HEK293 (cell line): ENCODE measurements around the gene GALT.

ENCODE experiments used
- GLI2 ChIP-seq: fragments of 450-650 bp; formaldehyde crosslinking; IDR thresholded peaks from 2 replicates; pipeline ENCODE4; 2017; ENCODE audit warnings: missing biosample characterization, missing genetic modification characterization, low read depth, borderline replicate concordance
- HOXD13 ChIP-seq: sonication (generic); formaldehyde crosslinking; IDR thresholded peaks from 2 replicates; pipeline ENCODE4 v1.8.0; 2022; ENCODE audit warnings: missing genetic modification reagents, borderline replicate concordance
- SETDB1 ChIP-seq: IDR thresholded peaks from one replicate; pipeline ENCODE4 v1.6.1; 2017; ENCODE audit warnings: mild to moderate bottlenecking, low read length, moderate library complexity, mixed read lengths; ENCODE audit not compliant: insufficient read length
- TSHZ1 ChIP-seq: fragments of 450-650 bp; formaldehyde crosslinking; IDR thresholded peaks from 2 replicates; pipeline ENCODE4 v1.5.1; 2016; ENCODE audit warnings: missing biosample characterization, missing genetic modification characterization, borderline replicate concordance
- ZBTB20 ChIP-seq: fragments of 450-650 bp; formaldehyde crosslinking; IDR thresholded peaks from 2 replicates; pipeline ENCODE4 v1.5.1; 2016; ENCODE audit warnings: missing biosample characterization, missing genetic modification characterization
- ZBTB6 ChIP-seq: fragments of 450-650 bp; formaldehyde crosslinking; IDR thresholded peaks from 2 replicates; pipeline ENCODE4 v1.5.1; 2017; ENCODE audit warnings: missing biosample characterization, missing genetic modification characterization
- ZFP3 ChIP-seq: fragments of 450-650 bp; formaldehyde crosslinking; IDR thresholded peaks from 2 replicates; pipeline ENCODE4 v1.5.1; 2016; ENCODE audit warnings: low read depth, missing biosample characterization, missing genetic modification characterization
- ZIC2 ChIP-seq: fragments of 450-650 bp; formaldehyde crosslinking; IDR thresholded peaks from 2 replicates; pipeline ENCODE4 v1.5.1; 2016; ENCODE audit warnings: missing biosample characterization, missing genetic modification characterization
- ZNF146 ChIP-seq: fragments of 450-650 bp; formaldehyde crosslinking; IDR thresholded peaks from 2 replicates; pipeline ENCODE4 v1.5.1; 2016; ENCODE audit warnings: missing biosample characterization, missing genetic modification characterization
- ZNF155 ChIP-seq: fragments of 450-650 bp; formaldehyde crosslinking; IDR thresholded peaks from 2 replicates; pipeline ENCODE4 v1.5.1; 2016; ENCODE audit warnings: missing biosample characterization, missing genetic modification characterization
- ZNF223 ChIP-seq: fragments of 450-650 bp; formaldehyde crosslinking; IDR thresholded peaks from 2 replicates; pipeline ENCODE4 v1.5.1; 2016; ENCODE audit warnings: missing biosample characterization, missing genetic modification characterization
- ZNF280D ChIP-seq: fragments of 450-650 bp; formaldehyde crosslinking; IDR thresholded peaks from 2 replicates; pipeline ENCODE4 v1.5.1; 2016; ENCODE audit warnings: missing biosample characterization, missing genetic modification characterization
- ZNF350 ChIP-seq: fragments of 450-650 bp; formaldehyde crosslinking; IDR thresholded peaks from 2 replicates; pipeline ENCODE4 v1.5.0; 2017; ENCODE audit warnings: missing biosample characterization, mild to moderate bottlenecking, missing genetic modification characterization
- ZNF354C ChIP-seq: fragments of 450-650 bp; formaldehyde crosslinking; IDR thresholded peaks from 2 replicates; pipeline ENCODE4 v1.5.1; 2016; ENCODE audit warnings: missing biosample characterization, missing genetic modification characterization, low read depth, borderline replicate concordance
- ZNF37A ChIP-seq: fragments of 450-650 bp; IDR thresholded peaks from 2 replicates; pipeline ENCODE4 v1.5.1; 2018; ENCODE audit warnings: missing biosample characterization, missing genetic modification characterization
- ZNF394 ChIP-seq: fragments of 450-650 bp; formaldehyde crosslinking; IDR thresholded peaks from 2 replicates; pipeline ENCODE4 v1.5.1; 2016; ENCODE audit warnings: missing biosample characterization, missing genetic modification characterization, mild to moderate bottlenecking, moderate library complexity, borderline replicate concordance
- ZNF560 ChIP-seq: fragments of 450-650 bp; formaldehyde crosslinking; IDR thresholded peaks from 2 replicates; pipeline ENCODE4 v1.5.1; 2017; ENCODE audit warnings: missing biosample characterization, missing genetic modification characterization, borderline replicate concordance
- ZNF571 ChIP-seq: fragments of 450-650 bp; formaldehyde crosslinking; IDR thresholded peaks from 2 replicates; pipeline ENCODE4 v1.5.0; 2017; ENCODE audit warnings: missing biosample characterization, missing genetic modification characterization
- ZNF623 ChIP-seq: fragments of 450-650 bp; formaldehyde crosslinking; IDR thresholded peaks from 2 replicates; pipeline ENCODE4 v1.5.1; 2016; ENCODE audit warnings: missing biosample characterization, missing genetic modification characterization
- ZNF654 ChIP-seq: fragments of 450-650 bp; formaldehyde crosslinking; IDR thresholded peaks from 2 replicates; pipeline ENCODE4 v1.5.1; 2016; ENCODE audit warnings: low read depth, missing biosample characterization, missing genetic modification characterization
- ZNF677 ChIP-seq: fragments of 450-650 bp; IDR thresholded peaks from 2 replicates; pipeline ENCODE4 v1.5.0; 2018; ENCODE audit warnings: missing biosample characterization, mild to moderate bottlenecking, missing genetic modification characterization, moderate library complexity
- ZNF777 ChIP-seq: fragments of 450-650 bp; formaldehyde crosslinking; IDR thresholded peaks from 2 replicates; pipeline ENCODE4 v1.5.1; 2017; ENCODE audit warnings: missing biosample characterization, missing genetic modification characterization, borderline replicate concordance
- TF ChIP-seq, protein P1 (sequence below): fragments of 450-650 bp; formaldehyde crosslinking; IDR thresholded peaks from 2 replicates; pipeline ENCODE4 v1.5.1; 2016; ENCODE audit warnings: missing biosample characterization, missing genetic modification characterization
- TF ChIP-seq, protein P2 (sequence below): fragments of 450-650 bp; formaldehyde crosslinking; IDR thresholded peaks from 2 replicates; pipeline ENCODE4 v1.5.1; 2016; ENCODE audit warnings: missing biosample characterization, missing genetic modification characterization
- TF ChIP-seq, protein P3 (sequence below): fragments of 450-650 bp; formaldehyde crosslinking; IDR thresholded peaks from 2 replicates; pipeline ENCODE4 v1.5.1; 2017; ENCODE audit warnings: missing biosample characterization, missing genetic modification characterization

The GALT gene

DNA sequence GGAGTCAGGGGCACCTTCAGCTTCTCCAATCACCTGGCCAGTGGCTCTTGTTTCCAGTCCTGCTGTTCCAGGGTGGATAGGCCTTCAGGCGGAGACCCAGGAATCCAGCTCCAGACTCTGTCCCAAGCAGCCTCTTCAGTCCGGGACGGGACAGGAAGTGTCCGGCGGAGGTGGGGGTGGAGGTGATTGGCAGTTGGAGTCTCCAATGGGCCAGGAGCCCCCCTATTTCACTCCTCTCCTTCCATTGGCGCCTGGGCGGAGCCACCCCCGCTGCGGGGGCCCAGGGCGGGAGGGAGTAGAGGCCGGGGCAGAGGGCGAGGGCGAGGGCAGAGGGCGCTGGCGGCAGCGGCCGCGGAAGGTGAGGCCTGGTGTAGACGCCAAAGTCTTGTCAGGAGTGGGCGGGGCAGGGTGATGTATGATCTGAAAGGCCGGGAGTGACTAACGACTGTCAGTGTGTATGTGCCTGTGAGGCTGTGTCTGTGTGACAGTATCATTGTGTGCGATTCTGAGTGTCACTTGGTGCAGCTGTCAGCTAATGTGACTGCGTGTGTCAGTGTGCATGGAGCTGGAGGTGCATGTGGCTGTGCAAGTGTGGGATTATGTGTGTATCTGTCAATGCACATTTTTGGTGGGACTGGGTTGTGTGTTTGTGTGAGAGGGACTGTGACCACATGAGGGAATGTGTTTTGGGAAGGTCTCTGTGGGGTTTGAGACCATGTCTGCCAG lies 5.6 kb downstream of the GALT start, which contains the start of gene IL11RA (continued):
- TF ChIP-seq ZNF654 (tag by site-specific recombination) (no peak), ZBTB20 (tag by site-specific recombination) (peak; percentile 32; the same call in 1 of the 2 replicates), ZNF155 (tag by site-specific recombination) (no peak), ZNF394 (tag by site-specific recombination) (peak; percentile 84; the same call in 1 of the 2 replicates), SETDB1 (no peak), ZNF223 (tag by site-specific recombination) (no peak), HOXD13 (CRISPR knock-in tag) (no peak), ZNF37A (no peak), ZBTB6 (tag by site-specific recombination) (no peak), ZNF623 (tag by site-specific recombination) (no peak), ZNF146 (tag by site-specific recombination) (no peak), ZNF560 (tag by site-specific recombination) (no peak), TSHZ1 (tag by site-specific recombination) (0 out of 2 replicates have a peak, but pooled peaks have one; percentile 12), ZNF571 (tag by site-specific recombination) (no peak), ZNF354C (tag by site-specific recombination) (no peak), ZNF280D (tag by site-specific recombination) (no peak), ZFP3 (tag by site-specific recombination) (no peak), GLI2 (tag by site-specific recombination) (no peak), ZNF777 (no peak), ZNF350 (tag by site-specific recombination) (no peak), ZIC2 (tag by site-specific recombination) (peak; percentile 44; the same call in 1 of the 2 replicates), ZNF677 (tag by site-specific recombination) (no peak)
- TF ChIP-seq, protein P1, sequence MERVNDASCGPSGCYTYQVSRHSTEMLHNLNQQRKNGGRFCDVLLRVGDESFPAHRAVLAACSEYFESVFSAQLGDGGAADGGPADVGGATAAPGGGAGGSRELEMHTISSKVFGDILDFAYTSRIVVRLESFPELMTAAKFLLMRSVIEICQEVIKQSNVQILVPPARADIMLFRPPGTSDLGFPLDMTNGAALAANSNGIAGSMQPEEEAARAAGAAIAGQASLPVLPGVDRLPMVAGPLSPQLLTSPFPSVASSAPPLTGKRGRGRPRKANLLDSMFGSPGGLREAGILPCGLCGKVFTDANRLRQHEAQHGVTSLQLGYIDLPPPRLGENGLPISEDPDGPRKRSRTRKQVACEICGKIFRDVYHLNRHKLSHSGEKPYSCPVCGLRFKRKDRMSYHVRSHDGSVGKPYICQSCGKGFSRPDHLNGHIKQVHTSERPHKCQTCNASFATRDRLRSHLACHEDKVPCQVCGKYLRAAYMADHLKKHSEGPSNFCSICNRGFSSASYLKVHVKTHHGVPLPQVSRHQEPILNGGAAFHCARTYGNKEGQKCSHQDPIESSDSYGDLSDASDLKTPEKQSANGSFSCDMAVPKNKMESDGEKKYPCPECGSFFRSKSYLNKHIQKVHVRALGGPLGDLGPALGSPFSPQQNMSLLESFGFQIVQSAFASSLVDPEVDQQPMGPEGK (tag by site-specific recombination): peak; percentile 80
- TF ChIP-seq, protein P2, sequence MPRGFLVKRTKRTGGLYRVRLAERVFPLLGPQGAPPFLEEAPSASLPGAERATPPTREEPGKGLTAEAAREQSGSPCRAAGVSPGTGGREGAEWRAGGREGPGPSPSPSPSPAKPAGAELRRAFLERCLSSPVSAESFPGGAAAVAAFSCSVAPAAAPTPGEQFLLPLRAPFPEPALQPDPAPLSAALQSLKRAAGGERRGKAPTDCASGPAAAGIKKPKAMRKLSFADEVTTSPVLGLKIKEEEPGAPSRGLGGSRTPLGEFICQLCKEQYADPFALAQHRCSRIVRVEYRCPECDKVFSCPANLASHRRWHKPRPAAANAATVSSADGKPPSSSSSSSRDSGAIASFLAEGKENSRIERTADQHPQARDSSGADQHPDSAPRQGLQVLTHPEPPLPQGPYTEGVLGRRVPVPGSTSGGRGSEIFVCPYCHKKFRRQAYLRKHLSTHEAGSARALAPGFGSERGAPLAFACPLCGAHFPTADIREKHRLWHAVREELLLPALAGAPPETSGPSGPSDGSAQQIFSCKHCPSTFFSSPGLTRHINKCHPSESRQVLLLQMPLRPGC (tag by site-specific recombination): 0 out of 2 replicates have a peak, but pooled peaks have one; percentile 61
- TF ChIP-seq, protein P3, sequence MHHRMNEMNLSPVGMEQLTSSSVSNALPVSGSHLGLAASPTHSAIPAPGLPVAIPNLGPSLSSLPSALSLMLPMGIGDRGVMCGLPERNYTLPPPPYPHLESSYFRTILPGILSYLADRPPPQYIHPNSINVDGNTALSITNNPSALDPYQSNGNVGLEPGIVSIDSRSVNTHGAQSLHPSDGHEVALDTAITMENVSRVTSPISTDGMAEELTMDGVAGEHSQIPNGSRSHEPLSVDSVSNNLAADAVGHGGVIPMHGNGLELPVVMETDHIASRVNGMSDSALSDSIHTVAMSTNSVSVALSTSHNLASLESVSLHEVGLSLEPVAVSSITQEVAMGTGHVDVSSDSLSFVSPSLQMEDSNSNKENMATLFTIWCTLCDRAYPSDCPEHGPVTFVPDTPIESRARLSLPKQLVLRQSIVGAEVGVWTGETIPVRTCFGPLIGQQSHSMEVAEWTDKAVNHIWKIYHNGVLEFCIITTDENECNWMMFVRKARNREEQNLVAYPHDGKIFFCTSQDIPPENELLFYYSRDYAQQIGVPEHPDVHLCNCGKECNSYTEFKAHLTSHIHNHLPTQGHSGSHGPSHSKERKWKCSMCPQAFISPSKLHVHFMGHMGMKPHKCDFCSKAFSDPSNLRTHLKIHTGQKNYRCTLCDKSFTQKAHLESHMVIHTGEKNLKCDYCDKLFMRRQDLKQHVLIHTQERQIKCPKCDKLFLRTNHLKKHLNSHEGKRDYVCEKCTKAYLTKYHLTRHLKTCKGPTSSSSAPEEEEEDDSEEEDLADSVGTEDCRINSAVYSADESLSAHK (tag by site-specific recombination): no peak
